ENCODE data around the gene HIVEP3.

The HIVEP3 gene

GRCh38 chr1:41880950-41881885 lies 37.5 kb downstream of the HIVEP3 start:
- Histone ChIP-seq H2AFZ (ENCODE audit: low read depth, low read length) (no peak overlapping the region), H4K20me1 (ENCODE audit: insufficient read depth, low read length) (no peaks in the 10 kb centered on the region), H3K79me2 (ENCODE audit: insufficient read depth, low read length) (peaks cover 96% of the 10 kb centered on the region), H3K4me1 (ENCODE audit: insufficient read depth, low read length) (peaks cover 100% of the 10 kb centered on the region), H3K27ac (ENCODE audit: low read length) (peak overlapping the region; percentile 98), H3K4me2 (ENCODE audit: insufficient read depth, low read length) (peak overlapping the region; percentile 43), H3K9me3 (ENCODE audit: insufficient read depth, low read length, severe bottlenecking) (no peaks in the 10 kb centered on the region), H3K36me3 (ENCODE audit: insufficient read depth, low read length) (peaks cover 17% of the 10 kb centered on the region; the same call in 1 of the 2 replicates), H3K4me3 (ENCODE audit: low read depth in 1 of 2, low read length in 2 of 2) (peak overlapping the region in 1 of 2 experiments; percentile 18; a peak in 1 of 4 replicates), H3K9ac (ENCODE audit: low read depth, low read length) (peak overlapping the region; percentile 61), H3K27me3 (ENCODE audit: insufficient read depth, low read length, poor library complexity) (no peaks in the 10 kb centered on the region)
- ATAC-seq (ENCODE audit: insufficient read depth, low read depth) (peak; percentile 5), DNase-seq (no peak)
- TF ChIP-seq CTCF (IDR thresholded peaks at IDR 0.05; ENCODE audit: borderline replicate concordance, extremely low read depth, low read length, poor library complexity, severe bottlenecking), result no peak
- TF ChIP-seq EZH2 (IDR thresholded peaks at IDR 0.05; ENCODE audit: borderline replicate concordance, low read depth, low read length, severe bottlenecking), result no peak

DNA sequence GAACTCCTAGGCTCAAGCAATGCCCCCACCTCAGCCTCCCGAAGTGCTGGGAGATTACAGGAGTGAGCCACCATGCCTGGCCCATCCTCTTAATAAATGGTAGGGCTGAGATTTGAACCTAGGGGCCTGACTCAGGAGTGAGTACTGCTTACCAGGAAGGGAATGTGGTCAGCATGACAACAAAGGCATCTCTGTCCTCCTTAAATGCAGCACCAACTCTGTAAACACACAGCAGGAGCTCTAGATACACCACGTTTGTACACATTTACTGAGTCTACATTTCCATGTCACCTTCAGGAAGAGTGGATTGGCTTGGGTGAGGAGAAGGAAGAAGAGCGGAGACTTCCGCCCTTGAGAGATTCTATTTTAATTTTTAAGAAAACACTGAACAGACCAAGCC lies 38.5 kb downstream of the HIVEP3 start:
- no peak for ATAC-seq (ENCODE audit: insufficient read depth, low read depth)
- Histone ChIP-seq H3K27ac (ENCODE audit: low read length) (peak overlapping the region; percentile 98), H3K36me3 (ENCODE audit: insufficient read depth, low read length) (peaks cover 17% of the 10 kb centered on the region; the same call in 1 of the 2 replicates), H3K79me2 (ENCODE audit: insufficient read depth, low read length) (peaks cover 96% of the 10 kb centered on the region), H4K20me1 (ENCODE audit: insufficient read depth, low read length) (no peaks in the 10 kb centered on the region), H3K9me3 (ENCODE audit: insufficient read depth, low read length, severe bottlenecking) (no peaks in the 10 kb centered on the region), H3K4me2 (ENCODE audit: insufficient read depth, low read length) (peak overlapping the region; percentile 13; the same call in 1 of the 2 replicates), H2AFZ (ENCODE audit: low read depth, low read length) (no peak overlapping the region), H3K4me1 (ENCODE audit: insufficient read depth, low read length) (peaks cover 100% of the 10 kb centered on the region), H3K4me3 (ENCODE audit: low read depth in 1 of 2, low read length in 2 of 2) (no peak overlapping the region; a peak in 1 of 4 replicates), H3K27me3 (ENCODE audit: insufficient read depth, low read length, poor library complexity) (no peaks in the 10 kb centered on the region), H3K9ac (ENCODE audit: low read depth, low read length) (peak overlapping the region; percentile 61)
- DNase-seq, result no peak
- TF ChIP-seq EZH2 (IDR thresholded peaks at IDR 0.05; ENCODE audit: borderline replicate concordance, low read depth, low read length, severe bottlenecking), result no peak
- no peak for TF ChIP-seq CTCF (IDR thresholded peaks at IDR 0.05; ENCODE audit: borderline replicate concordance, extremely low read depth, low read length, poor library complexity, severe bottlenecking)

DNA sequence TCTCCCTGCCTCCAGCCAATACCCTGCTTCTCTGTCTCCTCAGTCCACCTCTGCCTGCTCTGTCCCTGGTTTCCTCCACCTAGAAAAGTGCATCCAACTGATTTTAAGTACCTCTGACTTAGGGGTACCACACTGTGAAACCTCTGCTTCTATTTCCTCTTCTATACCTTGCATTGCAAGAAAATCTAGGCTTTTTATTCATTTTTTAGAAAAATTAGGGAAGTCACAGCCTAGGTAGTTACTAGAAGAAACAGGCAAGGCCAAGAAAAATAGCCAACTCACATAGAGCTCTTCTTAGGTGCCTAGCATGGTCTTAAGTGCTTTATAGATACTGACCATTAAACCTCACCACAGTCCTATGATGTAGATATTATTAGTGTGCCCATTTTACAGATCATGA lies 39.1 kb downstream of the HIVEP3 start:
- Histone ChIP-seq H3K4me3 (ENCODE audit: low read depth in 1 of 2, low read length in 2 of 2) (no peak overlapping the region; a peak in 1 of 4 replicates), H3K27ac (ENCODE audit: low read length) (peak overlapping the region; percentile 98), H3K4me2 (ENCODE audit: insufficient read depth, low read length) (peak overlapping the region; percentile 13), H3K9me3 (ENCODE audit: insufficient read depth, low read length, severe bottlenecking) (no peaks in the 10 kb centered on the region), H4K20me1 (ENCODE audit: insufficient read depth, low read length) (no peaks in the 10 kb centered on the region), H3K9ac (ENCODE audit: low read depth, low read length) (peak overlapping the region; percentile 61), H3K79me2 (ENCODE audit: insufficient read depth, low read length) (peaks cover 96% of the 10 kb centered on the region), H2AFZ (ENCODE audit: low read depth, low read length) (no peak overlapping the region), H3K27me3 (ENCODE audit: insufficient read depth, low read length, poor library complexity) (no peaks in the 10 kb centered on the region), H3K36me3 (ENCODE audit: insufficient read depth, low read length) (peaks cover 17% of the 10 kb centered on the region; the same call in 1 of the 2 replicates), H3K4me1 (ENCODE audit: insufficient read depth, low read length) (peaks cover 100% of the 10 kb centered on the region)
- no peak for ATAC-seq (ENCODE audit: insufficient read depth, low read depth)
- TF ChIP-seq EZH2 (IDR thresholded peaks at IDR 0.05; ENCODE audit: borderline replicate concordance, low read depth, low read length, severe bottlenecking), result no peak
- no peak for TF ChIP-seq CTCF (IDR thresholded peaks at IDR 0.05; ENCODE audit: borderline replicate concordance, extremely low read depth, low read length, poor library complexity, severe bottlenecking)
- no peak for DNase-seq

Data from DND-41 (cell line).